Measurements from ENCODE around the gene FGF14.

Gene FGF14

GRCh38 chr13:102333320-102334198 is 68.3 kb downstream of the FGF14 start:
- no peaks in the 10 kb centered on the region for H3F3A ChIP-seq (ENCODE audit: control insufficient read depth, insufficient read depth)
- H3K4me1 ChIP-seq (ENCODE audit: control insufficient read depth, low read length): no peaks in the 10 kb centered on the region
- no peak overlapping the region for H3K27ac ChIP-seq (ENCODE audit: low read depth, low read length)
- no peaks in the 10 kb centered on the region for H3K36me3 ChIP-seq (ENCODE audit: control insufficient read depth, low read length)
- TF ChIP-seq CTCF (IDR thresholded peaks at IDR 0.05; ENCODE audit: low read depth, low read length, poor library complexity, severe bottlenecking) (no peak), EZH2phosphoT487 (IDR thresholded peaks at IDR 0.05; ENCODE audit: borderline replicate concordance, low read length) (no peak)
- H3K79me2 ChIP-seq (ENCODE audit: control insufficient read depth, low read length): no peaks in the 10 kb centered on the region
- H3K27me3 ChIP-seq (ENCODE audit: control insufficient read depth, low read length): no peaks in the 10 kb centered on the region
- no peaks in the 10 kb centered on the region for H3K9me3 ChIP-seq (ENCODE audit: control insufficient read depth, insufficient read depth, low read length)
- no peak overlapping the region for H3K4me3 ChIP-seq (ENCODE audit: low read length)
- H4K20me1 ChIP-seq (ENCODE audit: control insufficient read depth, insufficient read depth, low read depth, low read length): no peaks in the 10 kb centered on the region
- H3K9me2 ChIP-seq (replicated peaks; ENCODE audit: control insufficient read depth, low read length): no peaks in the 10 kb centered on the region
- no peak overlapping the region for H3K4me2 ChIP-seq (ENCODE audit: low read length)

- Histone ChIP-seq H3F3A (ENCODE audit: control insufficient read depth, insufficient read depth) (no peaks in the 10 kb centered on the region), H3K79me2 (ENCODE audit: control insufficient read depth, low read length) (no peaks in the 10 kb centered on the region), H3K4me3 (ENCODE audit: low read length) (no peak overlapping the region), H3K27me3 (ENCODE audit: control insufficient read depth, low read length) (no peaks in the 10 kb centered on the region), H3K9me3 (ENCODE audit: control insufficient read depth, insufficient read depth, low read length) (no peaks in the 10 kb centered on the region), H3K4me1 (ENCODE audit: control insufficient read depth, low read length) (no peaks in the 10 kb centered on the region), H3K9me2 (replicated peaks; ENCODE audit: control insufficient read depth, low read length) (no peaks in the 10 kb centered on the region), H4K20me1 (ENCODE audit: control insufficient read depth, insufficient read depth, low read depth, low read length) (no peaks in the 10 kb centered on the region), H3K36me3 (ENCODE audit: control insufficient read depth, low read length) (no peaks in the 10 kb centered on the region), H3K4me2 (ENCODE audit: low read length) (no peak overlapping the region), H3K27ac (ENCODE audit: low read depth, low read length) (no peak overlapping the region)
- no peak for TF ChIP-seq EZH2phosphoT487 (IDR thresholded peaks at IDR 0.05; ENCODE audit: borderline replicate concordance, low read length)
- TF ChIP-seq CTCF (IDR thresholded peaks at IDR 0.05; ENCODE audit: low read depth, low read length, poor library complexity, severe bottlenecking): no peak
These were observed 72.9 kb downstream of the FGF14 start for GRCh38 chr13:102328909-102329308.

GRCh38 chr13:102327119-102327617 is 74.7 kb downstream of the FGF14 start:
- Histone ChIP-seq H3F3A (ENCODE audit: control insufficient read depth, insufficient read depth) (no peaks in the 10 kb centered on the region), H3K9me2 (replicated peaks; ENCODE audit: control insufficient read depth, low read length) (no peaks in the 10 kb centered on the region), H3K9me3 (ENCODE audit: control insufficient read depth, insufficient read depth, low read length) (no peaks in the 10 kb centered on the region), H3K4me1 (ENCODE audit: control insufficient read depth, low read length) (no peaks in the 10 kb centered on the region), H3K79me2 (ENCODE audit: control insufficient read depth, low read length) (no peaks in the 10 kb centered on the region), H3K27me3 (ENCODE audit: control insufficient read depth, low read length) (no peaks in the 10 kb centered on the region), H3K4me2 (ENCODE audit: low read length) (no peak overlapping the region), H4K20me1 (ENCODE audit: control insufficient read depth, insufficient read depth, low read depth, low read length) (no peaks in the 10 kb centered on the region), H3K4me3 (ENCODE audit: low read length) (no peak overlapping the region), H3K36me3 (ENCODE audit: control insufficient read depth, low read length) (no peaks in the 10 kb centered on the region), H3K27ac (ENCODE audit: low read depth, low read length) (no peak overlapping the region)
- TF ChIP-seq CTCF (IDR thresholded peaks at IDR 0.05; ENCODE audit: low read depth, low read length, poor library complexity, severe bottlenecking): no peak
- no peak for TF ChIP-seq EZH2phosphoT487 (IDR thresholded peaks at IDR 0.05; ENCODE audit: borderline replicate concordance, low read length)

All from DOHH2 (cell line).